HepG2 (cell line): ENCODE measurements around the gene CYP21A2. TPM values are rescaled to one million over a fixed set of nuclear protein-coding genes. Genes with fewer than 3 reads are reported as not detected.

Experiments
- ATF7 ChIP-seq, 2 experiments: fragments of 450-650 bp in 1 of 2; sonication (generic) in 1 of 2; formaldehyde crosslinking in 1 of 2; IDR thresholded peaks; 2 replicates each; pipeline versions ENCODE4 v1.4.0 to v1.6.1; 2016 to 2020; ENCODE audit warnings: antibody characterized with exemption in 1 of 2, mild to moderate bottlenecking in 1 of 2, missing genetic modification reagents in 1 of 2
- ELF3 ChIP-seq: IDR thresholded peaks from 2 replicates; pipeline ENCODE4 v1.6.1; 2016; ENCODE audit warnings: missing genetic modification reagents, missing compliant biosample characterization
- FOXK1 ChIP-seq: sonication (generic); formaldehyde crosslinking; IDR thresholded peaks from 2 replicates; pipeline ENCODE4 v1.4.0; 2020; ENCODE audit warnings: low read depth, missing genetic modification reagents, borderline replicate concordance
- IKZF4 ChIP-seq: sonication (generic); formaldehyde crosslinking; IDR thresholded peaks from 2 replicates; pipeline ENCODE4 v1.5.1; 2020; ENCODE audit warnings: borderline replicate concordance, mild to moderate bottlenecking, low read depth, missing genetic modification reagents; ENCODE audit errors: not compliant biosample characterization
- JUND ChIP-seq: sonication (generic); formaldehyde crosslinking; IDR thresholded peaks from 2 replicates; pipeline ENCODE4 v1.8.0; 2022; ENCODE audit warnings: mild to moderate bottlenecking, missing genetic modification reagents
- KLF12 ChIP-seq: sonication (generic); formaldehyde crosslinking; IDR thresholded peaks from 2 replicates; pipeline ENCODE4 v1.4.0; 2020; ENCODE audit warnings: missing genetic modification reagents, borderline replicate concordance
- MBNL3 ChIP-seq: fragments of 250-450 bp; sonication (Bioruptor Pico); conservative IDR thresholded peaks from 2 replicates; pipeline ENCODE4 v1.8.0; 2022; ENCODE audit warnings: mild to moderate bottlenecking, inconsistent platforms
- NAIF1 ChIP-seq: sonication (generic); formaldehyde crosslinking; IDR thresholded peaks from 2 replicates; pipeline ENCODE4 v1.5.0; 2020; ENCODE audit warnings: mild to moderate bottlenecking, missing genetic modification reagents, borderline replicate concordance
- PLSCR1 ChIP-seq: sonication (generic); formaldehyde crosslinking; IDR thresholded peaks from 2 replicates; pipeline ENCODE4 v1.5.0; 2020; ENCODE audit warnings: missing genetic modification reagents, mild to moderate bottlenecking, borderline replicate concordance
- RAD51 ChIP-seq: fragments of 450-650 bp; IDR thresholded peaks from 2 replicates; pipeline ENCODE4 v1.6.1; 2016; ENCODE audit warnings: borderline replicate concordance
- RFXAP ChIP-seq: sonication (generic); formaldehyde crosslinking; IDR thresholded peaks from 2 replicates; pipeline ENCODE4 v1.4.0; 2020; ENCODE audit warnings: missing genetic modification reagents, borderline replicate concordance
- SKIL ChIP-seq: sonication (generic); formaldehyde crosslinking; IDR thresholded peaks from 2 replicates; pipeline ENCODE4 v1.8.0; 2022; ENCODE audit warnings: missing genetic modification reagents, mild to moderate bottlenecking, moderate library complexity, borderline replicate concordance
- SMAD9 ChIP-seq: sonication (generic); formaldehyde crosslinking; IDR thresholded peaks from 2 replicates; pipeline ENCODE4 v1.5.1; 2020; ENCODE audit warnings: mild to moderate bottlenecking, missing genetic modification reagents
- TBX2 ChIP-seq: sonication (generic); formaldehyde crosslinking; IDR thresholded peaks from 2 replicates; pipeline ENCODE4 v1.5.0; 2020; ENCODE audit warnings: missing genetic modification reagents, mild to moderate bottlenecking, borderline replicate concordance
- ZBTB3 ChIP-seq: sonication (generic); formaldehyde crosslinking; IDR thresholded peaks from 2 replicates; pipeline ENCODE4 v1.4.0; 2020; ENCODE audit warnings: low read depth, mild to moderate bottlenecking, moderate library complexity, missing genetic modification reagents, borderline replicate concordance
- ZFAT ChIP-seq: sonication (generic); formaldehyde crosslinking; conservative IDR thresholded peaks from 2 replicates; pipeline ENCODE4 v1.8.1; 2023; ENCODE audit warnings: missing genetic modification reagents, inconsistent platforms
- ZNF17 ChIP-seq: sonication (generic); formaldehyde crosslinking; IDR thresholded peaks from 2 replicates; pipeline ENCODE4 v1.5.0; 2020; ENCODE audit warnings: mild to moderate bottlenecking, missing genetic modification reagents
- ZNF335 ChIP-seq: sonication (generic); formaldehyde crosslinking; IDR thresholded peaks from 2 replicates; pipeline ENCODE4 v1.4.0; 2020; ENCODE audit warnings: missing genetic modification reagents
- ZNF563 ChIP-seq: sonication (generic); formaldehyde crosslinking; IDR thresholded peaks from 2 replicates; pipeline ENCODE4 v1.8.0; 2022; ENCODE audit warnings: mild to moderate bottlenecking, moderate library complexity, missing genetic modification reagents
- ZNF605 ChIP-seq: sonication (generic); formaldehyde crosslinking; IDR thresholded peaks from 2 replicates; pipeline ENCODE4 v1.8.0; 2022; ENCODE audit warnings: mild to moderate bottlenecking, missing genetic modification reagents
- ZNF713 ChIP-seq: sonication (generic); formaldehyde crosslinking; IDR thresholded peaks from 2 replicates; pipeline ENCODE4 v1.4.0; 2020; ENCODE audit warnings: mild to moderate bottlenecking, missing genetic modification reagents
- ZNF792 ChIP-seq: IDR thresholded peaks from 2 replicates; pipeline ENCODE4 v1.6.1; 2016
- polyA plus RNA-seq, 8 experiments: library from polyadenylated mRNA; depleted of rRNA in 3 of 8; stranded (reverse) in 7 of 8; unstranded in 1 of 8; fragments of >200 nt; fragmentation: Illumina TruSeq in 4 of 8; extraction: Trizol in 4 of 8; gene quantifications; 2 replicates each; pipeline versions ENCODE4 v1.2.1 to v1.2.3, GENCODE V29; 2011 to 2016; ENCODE audit warnings: low read depth in 4 of 8, missing spikeins in 1 of 8, mixed read lengths in 1 of 8; ENCODE audit not compliant: insufficient read depth in 1 of 8
- total RNA-seq, 5 experiments: library from RNA; depleted of rRNA; stranded (reverse); fragments of >200 nt; fragmentation: Illumina TruSeq; extraction: Trizol; gene quantifications; 2 replicates each; pipeline ENCODE4 v1.2.3, GENCODE V29; 2016; ENCODE audit warnings: low read depth in 1 of 5
- TF ChIP-seq, protein P1 (sequence below): sonication (generic); formaldehyde crosslinking; conservative IDR thresholded peaks from 2 replicates; pipeline ENCODE4 v1.8.1; 2023; ENCODE audit warnings: missing genetic modification reagents
- TF ChIP-seq, protein P2 (sequence below): sonication (generic); formaldehyde crosslinking; IDR thresholded peaks from 2 replicates; pipeline ENCODE4 v1.5.0; 2020; ENCODE audit warnings: missing genetic modification reagents

Gene CYP21A2
- total and polyA plus RNA-seq, 2 of the 13 experiments (the other 11 are each of a cell fraction or from before 2014, with no cell fraction given) = 1.5 to 6.3 TPM

GRCh38 chr6:32047855-32048766, 9.9 kb downstream of the CYP21A2 start (continued):
- TF ChIP-seq, protein P1, sequence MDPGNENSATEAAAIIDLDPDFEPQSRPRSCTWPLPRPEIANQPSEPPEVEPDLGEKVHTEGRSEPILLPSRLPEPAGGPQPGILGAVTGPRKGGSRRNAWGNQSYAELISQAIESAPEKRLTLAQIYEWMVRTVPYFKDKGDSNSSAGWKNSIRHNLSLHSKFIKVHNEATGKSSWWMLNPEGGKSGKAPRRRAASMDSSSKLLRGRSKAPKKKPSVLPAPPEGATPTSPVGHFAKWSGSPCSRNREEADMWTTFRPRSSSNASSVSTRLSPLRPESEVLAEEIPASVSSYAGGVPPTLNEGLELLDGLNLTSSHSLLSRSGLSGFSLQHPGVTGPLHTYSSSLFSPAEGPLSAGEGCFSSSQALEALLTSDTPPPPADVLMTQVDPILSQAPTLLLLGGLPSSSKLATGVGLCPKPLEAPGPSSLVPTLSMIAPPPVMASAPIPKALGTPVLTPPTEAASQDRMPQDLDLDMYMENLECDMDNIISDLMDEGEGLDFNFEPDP = no peak
- TF ChIP-seq ZNF17 (CRISPR knock-in tag) = no peak
- TF ChIP-seq, protein P2, sequence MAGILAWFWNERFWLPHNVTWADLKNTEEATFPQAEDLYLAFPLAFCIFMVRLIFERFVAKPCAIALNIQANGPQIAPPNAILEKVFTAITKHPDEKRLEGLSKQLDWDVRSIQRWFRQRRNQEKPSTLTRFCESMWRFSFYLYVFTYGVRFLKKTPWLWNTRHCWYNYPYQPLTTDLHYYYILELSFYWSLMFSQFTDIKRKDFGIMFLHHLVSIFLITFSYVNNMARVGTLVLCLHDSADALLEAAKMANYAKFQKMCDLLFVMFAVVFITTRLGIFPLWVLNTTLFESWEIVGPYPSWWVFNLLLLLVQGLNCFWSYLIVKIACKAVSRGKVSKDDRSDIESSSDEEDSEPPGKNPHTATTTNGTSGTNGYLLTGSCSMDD (CRISPR knock-in tag) = peak; percentile 76; the same call in 1 of the 2 replicates
- TF ChIP-seq ELF3 (CRISPR knock-in tag) = peak; percentile 77
- TF ChIP-seq ATF7 (IDR thresholded peaks at IDR 0.05) = no peak
- TF ChIP-seq ATF7 (CRISPR knock-in tag; IDR thresholded peaks at IDR 0.05) = no peak
- peak; percentile 87; the same call in 1 of the 2 replicates for TF ChIP-seq ZNF605 (CRISPR knock-in tag)
- 0 out of 2 replicates have a peak, but pooled peaks have one; percentile 20 for TF ChIP-seq ZNF713 (CRISPR knock-in tag)
- TF ChIP-seq SMAD9 (CRISPR knock-in tag) = no peak
- no peak for TF ChIP-seq JUND (CRISPR knock-in tag)
- TF ChIP-seq ZNF563 (CRISPR knock-in tag) = peak; percentile 87; the same call in 1 of the 2 replicates
- peak; percentile 59; the same call in 1 of the 2 replicates for TF ChIP-seq RFXAP (CRISPR knock-in tag)
- TF ChIP-seq FOXK1 = 0 out of 2 replicates have a peak, but pooled peaks have one; percentile 45
- no peak for TF ChIP-seq ZFAT (CRISPR knock-in tag)
- peak; percentile 69; the same call in 1 of the 2 replicates for TF ChIP-seq PLSCR1 (CRISPR knock-in tag)
- TF ChIP-seq IKZF4 (CRISPR knock-in tag) = no peak
- no peak for TF ChIP-seq MBNL3
- no peak for TF ChIP-seq NAIF1 (CRISPR knock-in tag)
- TF ChIP-seq SKIL = no peak
- TF ChIP-seq ZNF335 (CRISPR knock-in tag) = peak; percentile 98
- TF ChIP-seq TBX2 (CRISPR knock-in tag) = peak; percentile 83
- no peak; the same call in 1 of the 2 replicates for TF ChIP-seq ZBTB3
- TF ChIP-seq KLF12 (CRISPR knock-in tag) = no peak
- TF ChIP-seq ZNF792 (CRISPR knock-in tag) = peak; percentile 41; the same call in 1 of the 2 replicates
- no peak for TF ChIP-seq RAD51
